GM12891 (cell line): ENCODE measurements around the gene CFAP61.
A peak's percentile ranks its signal among the peaks of the same experiment; 100 is the strongest.

Source experiments
- DNase-seq: peaks from one replicate; pipeline ENCODE4 v3.0.0; 2011; ENCODE audit warnings: low spot score; ENCODE audit not compliant: insufficient read length
- FAIRE-seq: peaks from 2 replicates; lab custom pipeline; 2011; peaks lifted over from hg19 to GRCh38; lab: Jason Lieb, UNC
- PAX5 ChIP-seq: IDR thresholded peaks from 2 replicates; pipeline ENCODE4 v1.6.1; 2011; ENCODE audit warnings: low read length, moderate library complexity, mild to moderate bottlenecking; ENCODE audit not compliant: insufficient read depth, severe bottlenecking
- POLR2A ChIP-seq: IDR thresholded peaks from 2 replicates; pipeline ENCODE4 v1.6.1; 2011; ENCODE audit warnings: low read depth, low read length, control low read depth
- POLR2AphosphoS5 ChIP-seq: IDR thresholded peaks from 2 replicates; pipeline ENCODE4 v1.6.1; 2011; ENCODE audit warnings: low read depth, low read length, control low read depth
- POU2F2 ChIP-seq: IDR thresholded peaks from 2 replicates; pipeline ENCODE4 v1.6.1; 2011; ENCODE audit warnings: low read depth, mild to moderate bottlenecking, control low read depth, low read length, moderate library complexity
- SPI1 ChIP-seq: IDR thresholded peaks from 2 replicates; pipeline ENCODE4 v1.6.1; 2011; ENCODE audit warnings: low read depth, low read length, control low read depth
- TAF1 ChIP-seq: IDR thresholded peaks from 2 replicates; pipeline ENCODE4 v1.6.1; 2011; ENCODE audit warnings: low read depth, low read length, control low read depth

The CFAP61 gene

DNA sequence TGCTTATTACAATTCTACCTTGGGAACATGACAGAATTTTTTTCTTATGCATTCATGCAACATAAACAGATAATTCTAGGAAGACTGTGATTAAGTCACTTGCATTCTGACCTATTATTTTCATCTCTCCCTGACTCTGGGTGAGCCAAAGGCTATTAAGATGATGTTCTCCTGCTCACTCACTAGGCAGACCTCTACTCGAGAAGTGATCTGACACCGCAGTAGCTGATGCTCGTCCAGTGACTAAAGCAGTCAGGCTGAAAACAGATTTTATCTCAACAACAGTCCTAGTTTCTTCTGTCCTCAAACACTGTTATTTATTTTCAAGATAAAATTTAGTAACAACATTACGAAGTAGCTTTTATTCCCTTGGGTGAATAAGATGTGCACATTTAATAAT is 17.8 kb upstream of the CFAP61 start:
- FAIRE-seq (no peak), DNase-seq (no peak)
- no peak for TF ChIP-seq PAX5
- no peak for TF ChIP-seq POLR2AphosphoS5

DNA sequence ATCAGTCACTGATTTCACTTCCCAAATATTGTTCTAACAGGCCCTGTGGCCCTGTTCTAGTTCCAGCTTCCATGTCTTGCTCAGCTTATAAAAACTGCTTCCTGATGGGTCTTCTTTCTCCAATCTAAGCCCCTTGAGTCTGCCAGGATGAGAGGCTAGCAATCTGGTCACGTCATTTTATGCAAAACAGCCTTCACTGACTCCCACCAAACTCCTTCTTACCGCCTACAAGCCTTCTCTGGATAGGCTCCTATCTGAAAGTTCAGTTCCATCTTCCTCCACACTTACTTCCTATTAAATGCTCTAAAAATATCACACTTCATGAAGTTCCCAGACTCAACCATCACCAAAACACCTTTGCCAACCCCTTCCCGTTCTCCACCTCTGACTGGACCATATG is 15.6 kb upstream of the CFAP61 start:
- no peak for DNase-seq
- no peak for FAIRE-seq
- no peak for TF ChIP-seq TAF1

DNA sequence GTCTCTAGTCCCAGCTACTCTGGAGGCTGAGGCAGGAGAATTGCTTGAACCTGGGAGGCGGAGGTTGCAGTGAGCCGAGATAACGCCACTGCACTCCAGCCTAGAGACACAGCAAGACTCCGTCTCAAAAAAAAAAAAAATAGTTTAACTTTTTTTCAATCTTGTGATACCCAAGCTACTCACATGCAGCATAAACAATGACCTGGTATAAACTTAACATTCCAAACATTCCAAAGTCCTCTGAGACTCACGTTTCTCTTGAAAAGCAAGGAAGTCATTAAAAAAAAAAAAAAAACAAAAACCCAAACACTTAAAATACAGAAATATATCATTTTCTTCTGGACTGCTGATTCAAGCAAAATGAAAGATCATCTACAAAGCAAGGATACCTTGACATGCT is 14.4 kb upstream of the CFAP61 start:
- TF ChIP-seq POLR2A (no peak), POLR2AphosphoS5 (no peak), PAX5 (no peak), POU2F2 (no peak), TAF1 (no peak)
- no peak for DNase-seq
- FAIRE-seq: no peak

DNA sequence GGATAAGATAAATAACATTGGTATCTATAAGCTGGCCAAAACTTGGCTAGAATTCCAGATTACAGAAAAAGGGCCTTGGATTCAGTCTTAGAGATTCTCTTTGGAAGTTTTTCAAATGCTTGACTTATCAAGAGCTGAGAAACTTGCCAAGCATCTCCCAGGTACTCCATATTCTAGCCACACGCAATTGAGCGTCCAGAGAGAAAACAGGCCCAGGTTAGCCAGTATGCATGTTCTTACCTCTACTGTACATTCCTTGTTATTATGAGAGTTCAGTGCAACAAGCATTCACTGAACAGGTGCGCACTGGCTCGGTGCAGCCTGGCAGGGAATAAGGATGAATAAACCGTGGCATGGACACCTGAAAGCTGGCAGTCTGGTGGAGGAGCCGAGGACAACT is 13.7 kb upstream of the CFAP61 start:
- TF ChIP-seq POLR2AphosphoS5 (no peak), PAX5 (no peak), SPI1 (no peak), TAF1 (no peak), POU2F2 (no peak), POLR2A (no peak)
- no peak for FAIRE-seq
- no peak for DNase-seq

DNA sequence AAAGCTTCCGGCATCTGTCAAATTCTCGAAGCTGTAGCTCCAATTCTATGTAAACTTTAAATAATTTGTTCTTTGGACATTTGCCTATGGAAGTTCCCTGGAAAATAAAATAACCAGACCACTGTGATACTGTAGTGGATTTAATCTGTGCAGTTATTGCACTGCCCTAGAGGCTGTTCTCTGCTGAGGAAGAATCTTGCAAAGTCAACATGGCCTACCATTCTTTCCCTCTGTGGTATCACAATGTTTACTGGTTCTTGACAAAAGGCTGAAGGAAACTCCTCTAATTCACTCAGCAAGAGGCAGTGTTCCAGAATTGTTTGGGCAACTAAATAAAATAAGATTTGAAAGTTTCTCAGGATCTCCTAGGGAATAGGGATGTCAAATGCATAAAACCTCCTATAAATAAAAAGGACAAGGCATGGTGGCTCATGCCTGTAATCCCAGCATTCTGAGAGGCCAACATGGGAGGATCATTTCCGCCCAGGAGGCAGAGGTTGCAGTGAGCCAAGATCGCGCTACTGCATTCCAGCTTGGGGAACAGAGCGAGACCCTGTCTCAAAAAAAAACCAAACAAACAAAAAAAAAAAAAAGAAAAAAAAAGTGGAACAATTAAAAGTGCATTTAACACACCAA is 12.5 kb upstream of the CFAP61 start:
- TF ChIP-seq PAX5 (no peak), POU2F2 (no peak), POLR2AphosphoS5 (no peak), TAF1 (no peak), SPI1 (no peak), POLR2A (no peak)
- FAIRE-seq: no peak
- DNase-seq: no peak

DNA sequence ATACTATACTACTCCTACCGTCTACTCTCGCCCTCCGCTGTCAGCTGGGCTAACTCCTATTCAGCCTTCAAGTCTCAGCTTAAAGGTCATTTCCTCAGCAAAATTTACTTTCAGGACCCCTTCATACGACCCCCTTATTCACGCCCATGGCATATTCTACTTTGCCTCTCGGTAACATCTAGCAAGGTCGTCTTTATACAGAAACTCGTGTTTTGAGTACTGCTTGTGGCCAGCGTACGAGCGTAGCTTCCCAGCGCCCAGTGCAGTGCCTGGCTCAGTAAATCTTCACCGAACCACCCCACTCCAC is 612 bp upstream of the CFAP61 start:
- FAIRE-seq (no peak), DNase-seq (no peak)
- TF ChIP-seq TAF1 (no peak), PAX5 (no peak)

DNA sequence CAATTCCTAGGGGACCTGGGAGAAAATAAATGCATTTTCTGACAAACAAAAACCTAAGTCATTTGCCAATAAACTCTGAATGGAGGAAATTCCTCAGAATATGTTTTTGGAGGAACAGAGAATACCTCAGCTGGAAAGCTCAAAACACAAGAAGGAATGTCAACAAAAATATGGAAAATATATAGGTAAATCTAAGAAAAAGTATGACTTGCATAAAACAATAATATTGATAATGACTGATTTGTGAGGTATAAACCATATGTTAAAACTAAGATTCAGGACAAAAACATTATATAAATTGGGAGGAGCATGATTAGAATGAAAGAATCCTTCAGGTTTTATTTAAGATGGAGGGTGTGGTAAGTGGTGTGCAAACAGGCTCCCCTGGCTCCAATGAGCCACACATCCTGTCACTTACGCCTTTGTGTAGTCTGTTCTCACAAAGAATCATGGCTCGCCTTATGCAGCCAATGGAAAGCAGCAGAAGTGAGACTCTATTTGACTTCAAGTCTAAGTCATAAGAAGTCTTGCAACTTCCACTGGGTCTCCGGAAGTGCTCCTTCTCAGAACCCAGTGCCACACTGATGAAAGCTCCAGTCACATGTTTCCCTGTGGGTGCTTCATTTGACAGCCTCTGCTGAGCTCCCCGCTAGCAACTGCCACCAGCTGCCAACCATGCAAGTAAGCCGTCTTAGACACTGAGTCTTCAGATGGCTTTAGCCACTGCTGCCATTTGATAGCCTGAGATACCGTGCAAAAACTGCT is 8.1 kb downstream of the CFAP61 start:
- no peak for TF ChIP-seq POLR2AphosphoS5
- TF ChIP-seq POLR2A: no peak
- TF ChIP-seq TAF1: no peak
- TF ChIP-seq SPI1: no peak
- no peak for TF ChIP-seq POU2F2
- no peak for TF ChIP-seq PAX5
- peak; percentile 13 for FAIRE-seq
- no peak for DNase-seq

DNA sequence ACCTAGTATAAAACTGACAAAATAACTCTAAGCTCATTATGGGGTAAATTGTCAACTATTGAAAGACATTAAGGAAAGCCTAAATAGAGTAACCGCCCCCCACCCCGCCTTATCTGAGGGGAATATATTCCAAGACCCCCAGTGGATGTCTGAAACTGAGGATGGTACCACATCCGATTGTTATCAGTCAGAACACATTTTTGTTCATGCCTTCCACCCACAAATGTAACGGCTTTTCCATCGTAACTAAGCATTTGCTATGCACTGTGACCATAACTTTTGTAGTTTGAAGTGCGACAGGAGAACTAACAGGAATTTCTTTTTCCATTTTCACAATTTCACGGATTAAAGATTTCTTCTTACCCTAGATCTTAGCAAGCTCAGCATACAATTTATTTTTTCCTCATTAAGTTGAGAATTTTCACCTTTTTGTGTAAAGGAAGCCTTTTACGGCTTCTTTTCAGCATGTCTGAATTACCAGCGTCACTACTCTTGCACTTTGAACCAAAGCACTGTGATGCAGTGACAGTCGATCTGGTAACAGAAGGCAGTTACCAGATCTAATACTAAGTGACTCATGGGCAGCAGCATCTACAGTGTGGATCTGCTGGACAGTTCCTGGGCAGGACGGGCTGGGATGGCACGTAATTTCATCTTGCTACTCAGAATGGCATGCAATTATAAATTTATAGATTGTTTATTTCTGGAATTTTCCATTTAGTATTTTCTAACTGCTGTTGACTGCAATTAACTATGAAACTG is 11.8 kb downstream of the CFAP61 start:
- no peak for FAIRE-seq
- DNase-seq: no peak
- TF ChIP-seq SPI1 (no peak), POLR2A (no peak), PAX5 (no peak), TAF1 (no peak), POU2F2 (no peak), POLR2AphosphoS5 (no peak)

DNA sequence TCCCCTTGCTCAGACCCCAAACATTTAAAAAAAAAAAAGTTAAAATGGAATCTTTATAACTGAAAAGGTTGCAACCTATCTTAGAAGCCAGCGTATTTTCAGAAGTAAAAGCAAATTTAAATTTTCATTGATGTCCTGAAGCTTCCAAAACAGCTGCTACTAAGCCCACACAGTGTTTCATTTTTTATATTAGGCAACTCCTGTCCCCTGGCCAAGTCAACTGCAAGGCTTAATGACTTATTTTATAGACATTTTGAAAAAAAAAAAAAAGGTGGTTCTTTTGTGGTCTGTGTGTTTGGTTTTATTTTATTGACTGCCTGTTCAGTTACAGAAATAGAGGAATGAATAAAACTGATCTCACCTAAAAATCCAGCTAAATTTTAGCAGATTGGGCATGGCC is 13.0 kb downstream of the CFAP61 start:
- TF ChIP-seq SPI1: no peak
- TF ChIP-seq POLR2A: no peak
- TF ChIP-seq PAX5: no peak
- TF ChIP-seq POU2F2: no peak
- TF ChIP-seq TAF1: no peak
- no peak for TF ChIP-seq POLR2AphosphoS5
- FAIRE-seq: no peak
- no peak for DNase-seq
